Fibroblast of upper back skin (primary cell): Measurements from ENCODE around the gene SMAD5.
A peak's percentile ranks its signal among the peaks of the same experiment; 100 is the strongest.

ENCODE experiments used
- DNase-seq: peaks from one replicate; pipeline ENCODE4 v3.0.0-alpha.2; 2013

SMAD5 gene

DNA sequence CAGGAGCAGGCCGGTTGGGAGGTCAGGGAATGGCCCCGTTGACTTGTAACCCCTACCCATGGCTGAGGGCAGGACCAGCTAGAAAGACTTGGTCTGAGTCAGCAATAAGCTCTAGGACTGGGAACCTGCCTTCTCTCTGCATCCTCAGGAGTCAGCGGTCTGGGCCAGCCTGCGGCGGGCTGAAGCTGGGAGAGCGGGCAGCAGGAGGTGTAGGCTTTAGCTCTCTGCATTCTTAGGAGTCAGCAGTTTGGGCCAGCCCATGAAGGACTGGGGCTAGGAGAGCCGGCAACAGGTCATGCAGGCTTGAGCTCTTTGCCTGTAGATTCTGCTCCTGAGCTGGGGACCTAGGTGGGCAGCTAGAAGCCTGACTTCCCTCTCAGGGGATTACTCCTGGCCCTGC lies 66.8 kb downstream of the SMAD5 start:
- no peak for DNase-seq

DNA sequence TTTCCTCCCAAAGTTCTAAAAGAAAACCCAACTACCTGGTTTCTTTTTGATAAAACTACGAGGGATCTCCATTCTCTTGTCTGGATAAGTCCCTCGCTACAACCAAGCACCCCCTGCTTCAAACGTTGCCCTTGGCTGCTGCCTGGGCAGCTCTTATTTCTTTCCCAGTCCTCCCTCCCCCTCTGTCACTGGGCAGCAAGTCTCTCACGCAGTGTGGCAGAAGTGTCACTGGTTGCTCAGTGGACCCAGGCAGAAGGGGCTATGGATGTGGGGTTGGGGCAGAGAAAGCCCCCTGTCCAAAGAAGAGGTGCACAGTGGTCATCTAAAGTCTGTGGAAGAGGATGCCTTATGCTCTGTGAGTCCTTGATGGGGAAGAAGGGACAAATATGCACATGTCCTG lies 67.5 kb downstream of the SMAD5 start:
- DNase-seq: no peak

DNA sequence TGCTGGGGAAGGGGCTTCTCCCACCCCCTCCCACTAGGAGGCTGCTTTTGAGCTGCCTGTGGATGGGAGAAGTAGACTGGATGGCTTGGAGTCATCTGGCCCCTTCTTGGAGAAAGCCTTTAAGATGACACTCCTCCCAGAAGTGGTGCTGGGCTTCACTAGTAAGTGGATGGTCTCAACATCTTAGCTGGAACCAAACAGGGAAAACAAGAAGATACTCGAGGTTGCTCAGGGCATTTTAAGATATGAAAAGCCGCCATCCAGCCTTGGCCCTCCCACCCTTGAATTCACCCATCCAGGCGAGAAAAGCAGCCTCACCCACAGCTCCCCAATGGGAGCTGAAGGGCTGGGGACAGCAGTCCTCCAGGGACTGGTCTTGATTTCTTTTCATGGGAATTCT lies 68.1 kb downstream of the SMAD5 start:
- no peak for DNase-seq

DNA sequence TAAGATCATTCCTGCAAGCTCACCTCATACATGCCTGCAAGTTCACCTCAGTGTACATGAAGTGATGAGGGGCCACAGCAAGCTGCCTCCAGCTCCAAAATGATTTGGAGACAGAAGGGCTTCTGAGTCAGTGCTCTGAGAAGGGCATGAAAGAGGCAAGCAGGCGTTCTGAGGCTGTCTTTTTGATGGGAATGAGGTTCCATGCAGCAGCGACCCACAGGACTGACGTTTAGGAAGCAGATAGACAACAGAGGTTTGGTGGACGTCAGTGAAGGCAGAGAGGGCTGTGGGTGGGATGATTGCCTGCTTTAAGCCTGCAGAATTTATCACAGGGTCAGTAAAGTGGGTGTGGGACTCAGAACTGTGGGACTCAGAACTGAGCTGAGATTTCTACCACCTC lies 69.2 kb downstream of the SMAD5 start:
- no peak for DNase-seq

DNA sequence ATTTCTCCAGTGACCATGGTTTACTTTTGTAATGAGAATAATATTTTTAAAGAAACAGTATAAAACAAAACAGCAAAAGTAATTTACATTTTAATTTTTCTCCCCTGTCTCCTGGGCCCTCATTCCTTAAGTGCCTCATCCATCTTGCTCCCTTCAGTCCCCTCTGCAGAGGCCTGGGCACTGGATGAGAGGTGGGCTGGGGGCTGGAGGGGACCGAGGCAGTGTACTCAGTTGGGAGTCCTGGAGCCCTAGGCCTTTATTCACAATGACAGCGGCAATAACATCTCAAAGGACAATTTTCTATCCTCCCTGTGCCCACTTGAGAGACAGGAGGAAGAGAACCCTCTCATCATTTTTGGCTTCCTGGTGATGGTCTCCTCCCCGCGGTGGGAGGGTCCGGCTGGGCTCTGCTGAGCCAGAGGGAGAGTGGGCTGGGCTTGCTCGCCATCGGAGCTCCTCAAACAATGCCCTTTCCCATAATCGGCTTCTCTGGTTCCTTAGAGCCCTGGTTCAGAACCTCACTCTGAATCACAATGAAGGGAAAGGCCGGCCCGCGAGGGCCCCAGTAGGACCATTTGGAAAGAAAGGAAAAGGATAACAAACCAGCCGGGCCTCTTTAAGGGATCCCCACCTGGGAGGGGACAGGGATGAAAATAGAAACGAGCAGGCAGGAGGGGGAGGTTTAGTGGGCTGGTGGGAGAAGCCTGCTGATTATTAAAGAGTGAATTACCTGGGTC lies 70.0 kb downstream of the SMAD5 start:
- no peak for DNase-seq

DNA sequence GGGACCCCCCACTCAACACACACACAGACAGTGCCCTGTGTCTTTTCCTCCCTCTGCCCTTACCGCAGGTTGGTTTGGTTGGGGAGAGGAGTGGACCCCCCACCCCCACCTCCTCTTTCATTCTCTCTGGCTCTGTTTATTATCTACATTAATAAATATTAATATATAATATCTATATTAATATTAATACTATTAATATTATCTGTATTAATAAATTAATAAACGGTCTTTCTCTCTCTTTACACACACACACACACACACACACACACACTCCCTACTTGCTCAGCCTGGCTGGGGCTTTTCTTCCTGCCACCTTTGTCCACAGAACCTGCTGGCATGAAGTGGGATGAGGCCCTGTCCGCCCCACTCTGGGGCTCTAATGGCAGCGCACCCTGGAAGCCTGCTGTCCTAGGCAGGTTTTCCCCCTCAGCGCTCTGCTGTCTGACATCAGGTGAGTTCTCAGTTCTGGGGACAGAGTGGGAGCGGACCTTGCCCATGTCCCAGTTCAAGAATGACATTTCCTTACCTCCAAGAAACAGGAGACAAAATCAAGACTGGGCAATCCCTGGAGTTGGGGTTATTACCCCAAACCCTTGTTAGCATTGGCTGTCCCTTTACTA lies 70.8 kb downstream of the SMAD5 start:
- DNase-seq: no peak

DNA sequence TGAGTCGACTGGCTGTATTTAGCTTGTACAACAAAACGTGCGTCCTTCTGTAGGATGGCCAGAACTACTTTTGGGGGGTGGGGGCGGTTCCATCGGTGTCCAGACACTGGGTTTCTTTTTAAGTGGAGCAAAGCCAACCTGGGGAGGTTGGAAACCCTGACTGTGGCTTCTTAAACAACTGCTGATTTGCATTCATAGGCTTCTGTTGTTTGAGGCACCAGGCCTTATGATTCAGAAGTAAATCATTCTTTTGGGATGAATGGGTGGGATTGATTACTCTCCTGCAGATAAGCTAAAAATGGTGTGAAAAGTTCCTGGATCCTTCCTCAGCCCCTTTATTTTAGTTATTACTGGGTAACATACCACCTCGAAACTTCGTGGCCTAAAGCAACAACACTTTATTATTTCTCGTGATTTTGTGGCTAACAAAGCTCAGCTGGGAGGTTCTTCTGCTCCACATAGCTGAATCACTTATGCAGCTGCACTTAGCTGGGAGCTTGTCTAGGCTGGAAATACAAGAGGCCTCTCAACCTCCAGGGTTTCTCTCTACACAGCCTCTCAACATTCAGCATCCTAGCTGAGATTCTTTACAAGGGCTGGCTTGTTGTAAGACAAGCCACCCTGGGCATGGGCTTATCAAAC lies 72.5 kb downstream of the SMAD5 start:
- no peak for DNase-seq

DNA sequence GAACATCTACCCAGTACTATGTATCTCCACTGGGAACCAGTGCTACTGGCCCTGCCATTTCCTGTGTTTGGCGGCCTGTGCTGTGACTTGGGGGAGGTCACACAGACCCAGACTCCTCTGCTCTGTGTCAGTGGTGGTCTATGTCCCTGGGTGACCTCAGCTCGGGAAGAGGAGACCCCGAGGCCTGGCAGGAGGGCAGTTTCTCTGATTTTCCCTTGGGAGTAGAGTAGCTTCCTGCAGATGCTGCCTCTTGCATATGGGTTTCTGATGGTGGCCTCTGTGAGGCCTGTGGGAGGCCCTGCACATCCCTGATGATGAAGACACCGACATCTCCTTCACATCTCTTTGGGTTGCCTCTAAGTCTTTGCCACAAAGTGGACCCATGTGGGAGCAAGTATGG lies 73.3 kb downstream of the SMAD5 start:
- no peak for DNase-seq

DNA sequence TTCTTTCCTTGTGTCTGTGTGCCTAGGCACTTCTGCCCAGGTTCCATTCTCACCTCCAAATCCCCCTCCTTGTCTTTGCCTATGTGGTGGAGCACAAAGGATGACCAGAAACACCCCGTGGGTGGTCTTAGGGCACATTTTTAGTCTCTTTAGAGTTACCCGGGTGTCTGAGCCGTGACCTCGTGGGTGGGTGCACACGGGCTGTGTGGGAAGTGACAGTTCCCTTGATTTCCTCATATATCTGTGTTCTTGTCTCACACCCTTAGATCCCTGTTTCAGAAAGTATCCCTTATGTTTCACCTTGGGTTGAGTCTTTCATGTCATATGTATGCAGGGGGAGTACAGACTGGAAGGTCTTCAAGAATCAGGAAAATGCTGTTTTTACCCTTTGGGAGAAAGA lies 73.7 kb downstream of the SMAD5 start:
- no peak for DNase-seq

DNA sequence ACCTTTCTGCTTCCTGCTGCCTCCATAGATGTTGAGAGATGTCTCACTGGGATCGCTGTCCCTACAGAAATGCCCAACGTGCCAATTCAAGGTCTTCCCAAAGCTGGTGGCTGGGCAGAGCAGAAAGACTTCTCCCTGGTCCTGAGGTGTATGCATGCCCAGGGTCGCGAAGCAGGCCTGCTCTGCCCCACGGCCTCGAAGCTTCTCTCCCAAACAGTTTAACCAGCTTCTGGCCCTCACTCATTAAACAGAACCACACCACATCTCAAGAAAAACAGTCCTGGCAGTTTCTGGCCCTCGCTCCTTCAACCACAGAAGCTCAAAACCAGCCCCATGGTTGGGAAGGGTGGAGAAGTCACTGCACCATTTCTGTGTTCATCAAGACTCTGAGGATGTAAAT lies 75.0 kb downstream of the SMAD5 start:
- no peak for DNase-seq

DNA sequence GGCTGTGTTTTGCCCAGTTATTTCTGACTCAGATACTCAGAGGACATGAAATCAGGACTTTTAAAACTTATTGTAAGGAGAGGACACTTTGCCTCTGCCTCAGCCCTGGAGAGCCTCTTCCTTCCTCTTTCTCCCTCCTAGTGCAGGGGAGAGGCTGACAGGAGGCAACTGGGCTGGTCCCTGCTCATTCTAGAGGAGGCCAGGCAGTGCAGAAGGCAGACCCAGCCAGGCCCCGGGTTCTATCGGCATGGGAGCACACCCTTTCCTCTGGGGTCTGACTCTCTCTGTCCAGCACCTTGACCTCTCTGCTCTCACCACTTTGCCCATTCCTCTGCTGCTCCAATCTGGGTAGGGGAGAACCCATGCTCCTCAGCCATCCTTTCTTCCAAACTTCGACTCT lies 76.3 kb downstream of the SMAD5 start:
- DNase-seq: no peak

DNA sequence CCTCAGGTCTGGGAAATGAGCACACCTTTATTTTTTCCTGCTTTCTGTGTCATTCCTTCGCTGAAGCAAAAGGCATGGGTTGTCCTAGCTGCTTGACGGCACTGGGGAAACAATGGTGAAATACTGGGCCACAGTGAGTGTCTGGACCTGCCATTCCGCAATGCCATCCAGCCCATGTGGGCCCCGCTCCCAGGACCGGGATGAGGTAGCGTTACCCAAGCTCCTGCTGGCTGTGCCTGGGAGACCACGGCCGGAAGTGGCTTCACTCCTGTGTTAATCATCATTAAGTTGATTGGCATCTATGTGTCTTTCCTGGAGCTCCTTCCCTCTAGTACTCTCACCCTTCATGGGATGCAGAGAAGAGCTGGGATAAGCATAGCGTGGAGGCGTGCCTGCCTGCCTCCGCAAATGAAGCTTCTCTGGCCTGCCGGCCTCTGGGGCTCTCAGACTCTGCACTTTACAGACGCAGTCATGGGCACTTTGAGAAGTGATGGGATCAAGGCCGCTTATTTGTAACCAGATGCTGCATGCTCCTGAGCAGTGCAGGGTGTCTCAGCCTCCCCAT lies 76.8 kb downstream of the SMAD5 start:
- no peak for DNase-seq

DNA sequence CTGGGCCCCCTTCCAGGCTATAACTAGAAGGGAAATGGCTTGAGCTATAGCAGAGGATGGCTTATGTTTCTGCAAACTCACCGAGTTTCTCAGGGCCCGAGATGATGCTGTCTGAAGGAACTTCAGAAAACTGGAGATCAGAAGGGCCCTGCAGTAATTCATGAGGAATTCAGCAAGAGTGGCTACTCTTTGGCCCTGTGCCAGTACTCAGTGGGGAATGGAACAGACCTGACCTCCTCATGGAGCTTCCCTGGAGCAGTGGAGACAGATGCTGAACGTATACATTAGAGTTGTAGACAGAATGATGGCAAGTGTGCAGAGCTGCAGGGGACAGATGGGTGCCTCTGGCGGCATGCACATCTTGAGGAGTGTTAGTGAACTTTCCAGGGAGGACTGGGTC lies 77.6 kb downstream of the SMAD5 start:
- DNase-seq: peak; percentile 49

DNA sequence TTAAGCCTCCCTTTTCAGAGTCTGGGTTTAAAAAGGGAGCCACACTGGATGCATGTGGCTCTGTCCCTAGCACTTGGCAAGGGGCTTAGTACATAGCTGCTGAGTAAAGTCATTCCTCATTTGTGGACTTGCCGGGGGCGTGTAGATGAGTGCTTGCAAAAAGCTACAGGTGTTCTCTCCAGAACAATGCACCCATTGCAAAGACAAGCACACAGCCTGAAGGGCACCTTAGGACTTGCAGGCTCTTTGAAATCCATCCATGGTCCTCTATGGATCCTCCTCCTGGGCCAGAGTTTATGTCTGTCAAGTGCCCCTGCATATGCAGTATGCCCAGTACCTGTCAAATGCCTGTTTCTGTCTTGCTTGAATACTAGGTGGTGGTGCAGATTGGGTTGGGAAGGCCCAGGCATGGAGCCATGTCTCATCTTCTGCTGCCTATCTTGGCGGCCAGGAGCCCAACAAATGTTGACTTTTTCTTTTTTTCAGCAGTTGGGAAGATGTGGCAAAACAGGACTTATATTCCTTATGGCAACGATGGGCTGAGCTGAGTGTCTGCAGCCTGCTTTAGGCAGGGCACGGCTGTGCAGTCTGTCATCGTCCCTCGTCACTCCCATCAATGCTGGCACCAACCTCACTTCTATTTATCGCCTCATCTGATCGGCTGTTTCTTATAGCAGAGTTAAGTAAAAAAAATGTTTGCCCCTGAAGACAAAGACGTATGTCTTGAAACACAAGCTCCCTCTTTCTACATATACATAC lies 78.8 kb downstream of the SMAD5 start:
- DNase-seq: no peak

DNA sequence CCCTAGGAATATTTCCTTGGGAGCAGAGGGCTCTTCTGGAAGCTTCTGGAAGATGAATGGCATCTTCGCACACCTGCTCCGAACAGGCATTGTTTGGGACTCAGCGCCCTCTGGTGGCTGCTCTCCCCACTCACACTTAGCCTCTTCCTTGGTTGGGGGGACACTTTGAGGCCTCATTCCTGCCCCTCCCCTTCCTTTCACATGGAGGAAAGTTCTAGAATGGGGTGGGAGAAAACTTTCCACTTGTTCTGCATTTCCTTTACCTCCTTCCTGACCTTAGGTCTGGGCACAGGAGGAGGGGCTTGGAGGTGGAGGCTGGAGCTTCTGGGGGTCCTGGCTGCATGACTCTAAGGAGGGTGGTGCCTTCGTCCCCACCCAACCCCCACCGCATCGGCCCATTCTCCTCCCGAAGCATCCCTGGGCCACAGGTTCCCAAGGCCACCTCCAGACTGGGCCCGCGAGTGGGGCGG lies 79.6 kb downstream of the SMAD5 start:
- peak; percentile 42 for DNase-seq

DNA sequence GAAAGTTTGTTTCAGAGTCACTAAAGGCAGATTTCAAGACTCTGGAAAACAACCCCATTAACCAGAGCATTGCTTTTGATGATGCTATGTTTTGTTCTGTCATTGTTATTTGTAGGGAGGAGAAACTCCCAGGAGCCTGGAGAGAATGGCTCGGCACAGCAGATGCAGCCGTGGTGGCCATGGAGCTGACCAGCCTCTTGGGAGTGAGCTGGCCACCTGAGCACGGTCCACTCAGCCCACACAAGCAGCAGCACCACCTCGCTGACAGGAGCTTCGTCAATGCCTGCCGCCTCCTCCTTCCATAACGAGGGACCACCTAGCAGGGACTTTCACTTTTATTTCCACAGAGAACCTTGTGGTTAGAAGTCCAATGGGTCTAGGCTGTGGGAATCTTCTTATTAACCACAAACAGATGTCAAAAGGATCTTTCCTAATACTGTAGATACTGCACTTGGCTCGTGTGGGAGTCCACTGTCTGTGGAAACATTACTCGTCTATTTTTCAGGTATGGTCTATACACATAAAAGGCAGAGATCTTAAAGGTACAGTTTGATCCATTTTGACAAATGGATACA lies 81.4 kb downstream of the SMAD5 start:
- DNase-seq: peak; percentile 32

DNA sequence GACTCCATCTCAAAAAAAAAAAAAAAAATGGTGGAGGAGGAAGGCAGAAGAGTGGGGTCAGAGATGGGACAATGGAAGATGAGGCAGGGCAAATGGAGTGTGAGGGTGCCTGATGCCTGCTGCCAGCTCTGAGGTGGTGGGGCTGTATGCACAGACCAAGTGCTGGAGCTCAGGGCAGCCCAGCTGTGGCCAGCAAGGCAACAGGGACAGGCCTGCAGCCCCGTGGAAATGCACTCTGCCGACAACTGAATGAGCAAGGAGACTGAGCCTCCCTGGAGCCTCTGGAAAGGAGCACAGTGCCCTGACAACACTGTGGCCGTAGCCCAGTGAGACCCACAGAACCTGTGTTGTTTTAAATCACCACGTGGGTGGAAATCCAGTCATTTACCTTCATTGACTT lies 83.2 kb downstream of the SMAD5 start:
- DNase-seq: no peak

DNA sequence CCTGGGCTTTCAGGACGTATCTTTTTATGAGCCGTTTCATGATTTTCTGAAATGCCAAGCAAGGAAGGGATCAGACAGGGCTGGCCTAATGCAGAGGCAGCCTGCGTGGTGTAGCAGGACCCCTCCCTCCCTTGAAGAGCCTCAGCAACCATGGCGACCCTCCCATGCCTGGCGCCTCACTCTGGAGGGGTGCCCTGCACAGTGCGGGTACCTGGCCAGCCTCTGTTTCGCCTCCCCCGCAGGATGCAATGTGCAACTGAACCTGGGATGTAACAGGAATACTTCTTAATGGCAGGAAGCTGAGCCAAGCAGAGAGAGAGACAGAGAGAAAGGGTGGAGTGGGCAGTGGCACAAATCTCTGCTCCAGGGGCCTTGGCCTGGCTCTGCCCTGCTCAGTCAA lies 83.6 kb downstream of the SMAD5 start:
- DNase-seq: no peak

DNA sequence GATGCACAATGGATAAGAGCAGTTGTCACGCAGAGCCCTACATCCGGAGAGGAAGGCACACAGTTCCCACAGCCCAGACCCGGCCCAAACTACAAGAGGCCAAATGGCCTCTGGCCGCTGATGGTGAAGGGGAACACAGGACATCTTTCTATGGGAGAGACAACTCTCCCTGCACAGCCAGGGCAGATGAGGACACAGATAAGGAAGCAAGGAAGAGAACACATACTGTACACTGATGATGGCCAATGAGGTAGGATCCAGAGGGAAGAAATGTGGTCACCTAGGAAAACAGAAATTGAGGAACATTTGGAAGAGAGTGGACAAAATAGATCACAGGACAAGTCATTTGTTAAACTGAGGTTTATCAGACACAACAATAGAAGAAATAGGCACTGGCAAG lies 88.7 kb downstream of the SMAD5 start:
- no peak for DNase-seq

DNA sequence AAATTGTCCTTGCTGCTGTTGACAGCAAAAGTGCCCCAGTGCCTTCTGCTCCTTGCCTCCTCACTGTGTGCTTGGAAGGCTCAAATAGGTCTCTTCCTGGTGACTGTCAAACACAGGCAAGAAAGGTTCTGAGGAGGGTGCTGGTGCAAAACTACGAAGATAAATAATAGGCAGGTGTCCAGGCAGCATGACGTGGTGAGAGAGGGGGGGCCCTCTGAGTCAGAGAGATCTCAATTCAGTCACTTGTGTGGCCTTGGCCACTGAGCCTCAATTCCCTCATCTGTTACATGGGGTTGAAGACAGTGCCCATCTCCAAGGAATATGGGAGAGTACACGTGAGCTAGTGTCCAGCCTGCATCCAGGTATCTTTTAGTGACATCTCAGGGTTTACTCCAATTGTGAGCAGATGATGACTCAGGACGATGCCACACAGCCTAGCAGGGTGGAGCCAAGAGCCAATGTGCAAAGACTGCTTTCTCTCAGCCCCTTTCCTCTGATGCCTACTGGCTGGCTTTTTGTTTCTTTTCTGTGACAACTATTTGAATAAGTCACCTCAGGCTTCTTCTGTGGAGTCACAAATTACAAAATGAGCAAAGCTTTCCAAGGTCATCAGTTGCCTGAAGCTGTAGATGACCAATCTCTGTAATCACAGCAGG lies 90.1 kb downstream of the SMAD5 start:
- DNase-seq: no peak

DNA sequence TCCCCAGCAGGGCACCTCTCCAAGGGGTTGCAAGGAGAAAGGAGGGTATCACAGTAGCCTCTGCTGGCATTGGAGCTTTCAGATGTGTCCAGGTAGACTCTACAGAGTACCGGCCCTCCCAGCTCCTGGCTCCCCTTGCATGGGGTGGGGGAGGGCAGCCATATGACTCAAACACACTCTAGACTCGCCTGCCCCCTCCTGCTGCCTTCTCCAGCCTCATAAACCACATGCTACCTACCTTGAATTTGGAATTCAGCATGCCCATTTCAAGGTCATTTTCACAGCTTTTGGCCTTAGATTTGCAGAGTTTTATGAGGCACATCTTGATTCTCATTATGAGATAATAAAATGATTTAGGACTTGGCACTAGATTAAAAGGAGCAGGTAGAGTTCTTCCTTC lies 93.2 kb downstream of the SMAD5 start:
- no peak for DNase-seq

DNA sequence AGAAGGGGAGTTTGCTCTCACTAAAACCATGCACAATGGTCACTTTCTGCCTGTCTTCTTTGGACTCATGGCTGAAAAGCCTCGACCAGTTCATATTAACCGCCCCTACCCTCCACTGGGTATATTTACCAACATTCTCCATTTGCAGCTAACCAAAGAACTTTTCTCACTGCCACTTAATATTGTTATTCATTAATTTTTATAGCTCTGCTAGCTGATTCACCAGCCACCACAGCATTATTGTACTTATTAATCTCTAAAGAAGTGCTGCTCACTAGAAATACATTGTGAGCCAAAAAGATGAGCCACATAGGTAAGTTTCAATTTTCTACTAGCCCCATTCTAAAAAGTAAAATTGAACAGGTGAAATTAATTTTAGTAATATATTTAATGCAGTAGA lies 93.8 kb downstream of the SMAD5 start:
- no peak for DNase-seq
